Nephron (organoid): ENCODE measurements around the gene STRA6.

ENCODE experiments used
- H3K27ac Mint-ChIP-seq, 3 experiments: 2 replicates each; pipeline ENCODE4 v1.8.0; 2020; ENCODE audit warnings: mixed read lengths in 3 of 3, mild to moderate bottlenecking in 2 of 3, moderate library complexity in 1 of 3
- H3K27me3 Mint-ChIP-seq: 2 replicates; pipeline ENCODE4 v1.8.0; 2021; ENCODE audit warnings: low read depth, mild to moderate bottlenecking, moderate library complexity, mixed read lengths
- H3K36me3 Mint-ChIP-seq: 2 replicates; pipeline ENCODE4 v1.8.0; 2020; ENCODE audit warnings: low read depth, mixed read lengths
- H3K4me1 Mint-ChIP-seq: 2 replicates; pipeline ENCODE4 v1.8.0; 2020; ENCODE audit warnings: mixed read lengths
- H3K4me3 Mint-ChIP-seq, 3 experiments: 2 replicates each; pipeline ENCODE4 v1.8.0; 2020; ENCODE audit warnings: mild to moderate bottlenecking in 3 of 3, mixed read lengths in 3 of 3, moderate library complexity in 2 of 3
- H3K9me3 Mint-ChIP-seq: 2 replicates; pipeline ENCODE4 v1.8.0; 2020; ENCODE audit warnings: mixed read lengths
- CTCF ChIP-seq, 3 experiments: fragments of 200-600 bp; sonication (generic); IDR thresholded peaks; one replicate each; pipeline ENCODE4 v1.5.0; 2021; ENCODE audit warnings: antibody characterized with exemption in 3 of 3; ENCODE audit not compliant: unreplicated experiment in 3 of 3

The STRA6 gene

GRCh38 chr15:74231475-74231874 lies 28.9 kb upstream of the STRA6 start:
- Mint-ChIP-seq H3K36me3 (no peaks in the 10 kb centered on the region), H3K4me3 (no peak overlapping the region), H3K27ac (peak overlapping the region in 1 of 3 experiments; percentile 46), H3K27me3 (peaks cover 10% of the 10 kb centered on the region), H3K4me1 (peaks cover 52% of the 10 kb centered on the region), H3K9me3 (no peaks in the 10 kb centered on the region)
- TF ChIP-seq CTCF (IDR thresholded peaks at IDR 0.05; ENCODE audit: unreplicated experiment in 3 of 3) = no peak

GRCh38 chr15:74229686-74230085 lies 27.1 kb upstream of the STRA6 start:
- peaks cover 67% of the 10 kb centered on the region for H3K4me1 Mint-ChIP-seq
- peaks cover 10% of the 10 kb centered on the region for H3K27me3 Mint-ChIP-seq
- no peak for TF ChIP-seq CTCF (IDR thresholded peaks at IDR 0.05; ENCODE audit: unreplicated experiment in 3 of 3)
- H3K4me3 Mint-ChIP-seq = no peak overlapping the region
- no peaks in the 10 kb centered on the region for H3K9me3 Mint-ChIP-seq
- H3K36me3 Mint-ChIP-seq = no peaks in the 10 kb centered on the region
- H3K27ac Mint-ChIP-seq = peak overlapping the region; percentile 62 to 95 (median 88)

GRCh38 chr15:74228723-74229081 lies 26.1 kb upstream of the STRA6 start:
- Mint-ChIP-seq H3K9me3 (no peaks in the 10 kb centered on the region), H3K36me3 (no peaks in the 10 kb centered on the region), H3K4me1 (peaks cover 68% of the 10 kb centered on the region), H3K27ac (peak overlapping the region; percentile 89 to 95 (median 95)), H3K4me3 (peak overlapping the region; percentile 42 to 64 (median 46)), H3K27me3 (peaks cover 7% of the 10 kb centered on the region)
- no peak for TF ChIP-seq CTCF (IDR thresholded peaks at IDR 0.05; ENCODE audit: unreplicated experiment in 3 of 3)

GRCh38 chr15:74227968-74228722 lies 25.6 kb upstream of the STRA6 start:
- H3K4me1 Mint-ChIP-seq = peaks cover 68% of the 10 kb centered on the region
- peak overlapping the region; percentile 89 to 95 (median 95) for H3K27ac Mint-ChIP-seq
- peaks cover 12% of the 10 kb centered on the region for H3K27me3 Mint-ChIP-seq
- no peaks in the 10 kb centered on the region for H3K9me3 Mint-ChIP-seq
- peak overlapping the region; percentile 46 to 64 (median 51) for H3K4me3 Mint-ChIP-seq
- no peaks in the 10 kb centered on the region for H3K36me3 Mint-ChIP-seq
- TF ChIP-seq CTCF (IDR thresholded peaks at IDR 0.05; ENCODE audit: unreplicated experiment in 3 of 3) = no peak

- Mint-ChIP-seq H3K27me3 (peaks cover 12% of the 10 kb centered on the region), H3K27ac (peak overlapping the region; percentile 15 to 60 (median 42)), H3K4me3 (no peak overlapping the region), H3K36me3 (no peaks in the 10 kb centered on the region), H3K4me1 (peaks cover 68% of the 10 kb centered on the region), H3K9me3 (no peaks in the 10 kb centered on the region)
- TF ChIP-seq CTCF (IDR thresholded peaks at IDR 0.05; ENCODE audit: unreplicated experiment in 3 of 3) = no peak
These were observed 24.4 kb upstream of the STRA6 start for GRCh38 chr15:74226761-74227540.
